Glutamatergic neuron (in vitro differentiated cells): ENCODE measurements around the gene ITPR1. TPM values are rescaled to one million over a fixed set of nuclear protein-coding genes. Genes with fewer than 3 reads are reported as not detected.

ENCODE experiments used
- DNase-seq: peaks from one replicate; pipeline ENCODE4 v3.0.0; 2022
- H3K27ac Mint-ChIP-seq: one replicate; pipeline ENCODE4 v1.8.0; 2020; ENCODE audit warnings: mild to moderate bottlenecking, mixed read lengths, inconsistent platforms; ENCODE audit not compliant: unreplicated experiment
- H3K27me3 Mint-ChIP-seq: one replicate; pipeline ENCODE4 v1.8.0; 2020; ENCODE audit warnings: mild to moderate bottlenecking, moderate library complexity, mixed read lengths, inconsistent platforms; ENCODE audit not compliant: unreplicated experiment
- H3K36me3 Mint-ChIP-seq: one replicate; pipeline ENCODE4 v1.8.0; 2020; ENCODE audit warnings: mild to moderate bottlenecking, mixed read lengths, inconsistent platforms; ENCODE audit not compliant: unreplicated experiment
- H3K4me1 Mint-ChIP-seq: one replicate; pipeline ENCODE4 v1.8.0; 2020; ENCODE audit warnings: mild to moderate bottlenecking, low read depth, mixed read lengths, inconsistent platforms; ENCODE audit not compliant: unreplicated experiment
- H3K4me3 Mint-ChIP-seq: one replicate; pipeline ENCODE4 v1.8.0; 2020; ENCODE audit warnings: mild to moderate bottlenecking, mixed read lengths, inconsistent platforms; ENCODE audit not compliant: unreplicated experiment
- H3K9me3 Mint-ChIP-seq: one replicate; pipeline ENCODE4 v1.8.0; 2020; ENCODE audit warnings: mild to moderate bottlenecking, moderate library complexity, mixed read lengths, inconsistent platforms; ENCODE audit not compliant: unreplicated experiment
- total RNA-seq: library from RNA; stranded (reverse); fragmentation: NEBNext Ultra II Directional; extraction: Animal tissue kit (Norgen Biotek cat#: 25700); gene quantifications from one replicate; pipeline ENCODE4 v1.2.1, GENCODE V29; 2021; ENCODE audit not compliant: unreplicated experiment
- TF ChIP-seq, protein P1 (sequence below): fragments of 200-600 bp; sonication (generic); IDR thresholded peaks from one replicate; pipeline ENCODE4 v1.5.0; 2021; ENCODE audit not compliant: partially characterized antibody, unreplicated experiment

ITPR1 gene
- total RNA-seq, 1 donor from 2014 or later = 6.9 TPM

DNA sequence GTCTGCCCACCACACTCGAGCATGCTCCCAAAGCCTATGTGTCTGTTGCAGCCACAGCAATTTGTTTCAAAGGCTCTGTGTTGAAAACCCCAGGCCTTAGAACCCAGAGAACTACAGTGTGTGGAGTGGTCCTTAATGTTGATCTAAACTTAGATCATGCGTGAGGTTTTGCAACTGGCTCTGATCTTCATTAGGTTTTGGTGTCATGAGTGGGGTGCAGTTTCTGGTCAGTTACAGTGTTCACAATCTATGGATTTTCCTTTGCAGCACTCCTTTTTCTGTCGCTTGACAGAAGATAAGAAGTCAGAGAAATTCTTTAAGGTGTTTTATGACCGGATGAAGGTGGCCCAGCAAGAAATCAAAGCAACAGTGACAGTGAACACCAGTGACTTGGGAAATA lies 273.1 kb downstream of the ITPR1 start:
- H3K27me3 Mint-ChIP-seq = peaks cover 3% of the 10 kb centered on the region
- TF ChIP-seq, protein P1, sequence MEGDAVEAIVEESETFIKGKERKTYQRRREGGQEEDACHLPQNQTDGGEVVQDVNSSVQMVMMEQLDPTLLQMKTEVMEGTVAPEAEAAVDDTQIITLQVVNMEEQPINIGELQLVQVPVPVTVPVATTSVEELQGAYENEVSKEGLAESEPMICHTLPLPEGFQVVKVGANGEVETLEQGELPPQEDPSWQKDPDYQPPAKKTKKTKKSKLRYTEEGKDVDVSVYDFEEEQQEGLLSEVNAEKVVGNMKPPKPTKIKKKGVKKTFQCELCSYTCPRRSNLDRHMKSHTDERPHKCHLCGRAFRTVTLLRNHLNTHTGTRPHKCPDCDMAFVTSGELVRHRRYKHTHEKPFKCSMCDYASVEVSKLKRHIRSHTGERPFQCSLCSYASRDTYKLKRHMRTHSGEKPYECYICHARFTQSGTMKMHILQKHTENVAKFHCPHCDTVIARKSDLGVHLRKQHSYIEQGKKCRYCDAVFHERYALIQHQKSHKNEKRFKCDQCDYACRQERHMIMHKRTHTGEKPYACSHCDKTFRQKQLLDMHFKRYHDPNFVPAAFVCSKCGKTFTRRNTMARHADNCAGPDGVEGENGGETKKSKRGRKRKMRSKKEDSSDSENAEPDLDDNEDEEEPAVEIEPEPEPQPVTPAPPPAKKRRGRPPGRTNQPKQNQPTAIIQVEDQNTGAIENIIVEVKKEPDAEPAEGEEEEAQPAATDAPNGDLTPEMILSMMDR = no peak
- H3K27ac Mint-ChIP-seq = no peak overlapping the region
- no peaks in the 10 kb centered on the region for H3K4me1 Mint-ChIP-seq
- DNase-seq = no peak
- no peak overlapping the region for H3K4me3 Mint-ChIP-seq
- peaks cover 16% of the 10 kb centered on the region for H3K36me3 Mint-ChIP-seq
- H3K9me3 Mint-ChIP-seq = peaks cover 2% of the 10 kb centered on the region

DNA sequence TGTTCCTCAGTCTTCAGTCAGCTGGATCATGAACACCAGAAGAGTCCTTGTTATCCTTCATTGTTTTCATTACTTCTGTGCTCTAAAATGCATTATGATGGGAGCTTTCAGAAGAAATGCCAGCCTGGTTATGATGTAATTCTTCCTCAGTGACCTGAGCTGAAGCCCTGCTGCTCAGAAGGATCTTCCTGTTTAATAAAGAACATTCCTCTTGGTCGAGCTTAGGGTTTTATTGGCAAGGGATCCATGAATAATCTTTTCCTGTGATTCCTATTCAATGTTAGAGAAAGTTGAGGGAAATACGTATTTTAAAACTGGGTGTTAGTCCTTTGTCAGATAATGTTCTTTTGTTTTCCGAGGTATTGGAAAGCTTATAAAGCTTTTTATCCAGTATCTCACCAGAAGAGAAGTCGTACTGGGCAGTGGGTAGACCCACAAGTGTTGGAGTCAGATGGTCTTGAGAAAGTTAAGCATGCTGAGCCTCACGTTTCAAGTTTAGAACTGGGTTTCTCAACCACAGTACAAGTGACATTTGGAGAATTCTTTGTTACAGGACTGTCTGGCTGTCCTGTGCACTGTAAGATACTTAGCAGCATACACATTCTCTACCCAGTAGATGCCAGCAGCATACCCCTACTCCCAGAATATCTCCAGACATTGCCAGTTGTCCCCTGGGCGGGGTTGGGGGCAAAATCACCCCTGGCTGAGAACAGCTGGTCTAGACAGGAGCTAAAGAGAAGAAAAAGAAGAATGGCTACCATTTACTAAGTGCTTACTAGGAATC lies 273.8 kb downstream of the ITPR1 start:
- peaks cover 3% of the 10 kb centered on the region for H3K27me3 Mint-ChIP-seq
- peaks cover 16% of the 10 kb centered on the region for H3K36me3 Mint-ChIP-seq
- H3K4me1 Mint-ChIP-seq = no peaks in the 10 kb centered on the region
- H3K9me3 Mint-ChIP-seq = peaks cover 2% of the 10 kb centered on the region
- DNase-seq = no peak
- no peak overlapping the region for H3K27ac Mint-ChIP-seq
- TF ChIP-seq, protein P1 = no peak
- H3K4me3 Mint-ChIP-seq = no peak overlapping the region

DNA sequence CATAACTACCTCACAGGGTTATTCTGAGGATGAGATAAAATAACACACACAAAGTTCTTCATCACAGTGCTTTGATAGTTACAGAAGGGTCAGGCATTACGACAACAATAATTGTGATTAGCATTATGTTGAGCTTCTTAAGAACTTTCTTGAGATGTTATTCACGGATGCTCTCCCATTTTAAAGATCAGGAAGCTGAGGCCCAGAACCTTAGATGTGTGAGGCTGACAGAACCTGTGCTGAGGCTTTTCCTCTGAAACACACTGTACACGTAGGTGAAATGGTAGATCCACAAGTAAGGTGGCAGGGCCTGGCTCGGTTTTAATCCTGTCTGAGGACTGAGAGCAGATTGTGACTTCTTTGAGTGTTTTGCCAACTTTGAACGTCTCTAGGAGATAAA lies 274.9 kb downstream of the ITPR1 start:
- Mint-ChIP-seq H3K9me3 (peaks cover 2% of the 10 kb centered on the region), H3K36me3 (peaks cover 16% of the 10 kb centered on the region), H3K4me3 (no peak overlapping the region), H3K4me1 (no peaks in the 10 kb centered on the region), H3K27ac (no peak overlapping the region), H3K27me3 (peaks cover 2% of the 10 kb centered on the region)
- TF ChIP-seq, protein P1 = no peak
- no peak for DNase-seq

DNA sequence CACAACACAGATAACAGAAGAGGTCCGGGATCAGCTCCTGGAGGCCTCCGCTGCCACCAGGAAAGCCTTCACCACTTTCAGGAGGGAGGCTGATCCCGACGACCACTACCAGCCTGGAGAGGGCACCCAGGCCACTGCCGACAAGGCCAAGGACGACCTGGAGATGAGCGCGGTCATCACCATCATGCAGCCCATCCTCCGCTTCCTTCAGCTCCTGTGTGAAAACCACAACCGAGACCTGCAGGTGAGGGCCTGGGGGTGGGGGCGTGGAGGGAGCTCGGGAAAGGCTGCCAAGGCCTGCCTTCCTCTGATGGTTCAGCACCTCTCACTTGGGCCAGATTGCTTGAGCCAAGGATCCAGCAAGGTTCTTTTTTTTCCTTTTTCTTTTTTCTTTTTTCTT lies 275.4 kb downstream of the ITPR1 start:
- H3K9me3 Mint-ChIP-seq = peaks cover 2% of the 10 kb centered on the region
- H3K4me1 Mint-ChIP-seq = no peaks in the 10 kb centered on the region
- H3K36me3 Mint-ChIP-seq = peaks cover 16% of the 10 kb centered on the region
- no peak overlapping the region for H3K27ac Mint-ChIP-seq
- DNase-seq = no peak
- H3K27me3 Mint-ChIP-seq = peaks cover 2% of the 10 kb centered on the region
- no peak overlapping the region for H3K4me3 Mint-ChIP-seq
- TF ChIP-seq, protein P1 = no peak

DNA sequence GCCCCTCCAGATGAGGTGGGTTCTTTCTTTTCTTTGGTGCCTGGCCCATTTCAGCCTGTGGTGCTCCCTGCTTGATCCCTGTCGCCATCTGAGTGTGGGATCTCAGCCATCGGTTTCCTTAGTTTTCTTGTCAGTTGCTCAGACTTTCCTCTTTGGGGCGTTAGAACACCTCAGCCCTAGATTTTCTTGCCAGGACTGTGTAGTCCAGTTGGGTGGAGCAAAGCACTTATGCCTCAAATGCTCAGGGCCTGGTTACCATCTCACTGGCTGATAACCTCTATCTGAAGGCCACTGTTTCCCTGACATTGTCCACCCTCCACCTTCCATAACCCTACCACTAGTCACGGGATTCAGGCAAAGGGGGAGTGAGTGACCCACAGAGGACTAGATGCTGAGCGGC lies 277.4 kb downstream of the ITPR1 start:
- H3K36me3 Mint-ChIP-seq = peaks cover 10% of the 10 kb centered on the region
- H3K9me3 Mint-ChIP-seq = no peaks in the 10 kb centered on the region
- H3K4me3 Mint-ChIP-seq = no peak overlapping the region
- DNase-seq = no peak
- H3K27me3 Mint-ChIP-seq = peaks cover 2% of the 10 kb centered on the region
- TF ChIP-seq, protein P1 = no peak
- no peak overlapping the region for H3K27ac Mint-ChIP-seq
- H3K4me1 Mint-ChIP-seq = no peaks in the 10 kb centered on the region
